CD4-positive, alpha-beta T cell treated with Interferon gamma for 1 hour (primary cell): Measurements from ENCODE around the gene ZNF408.

Experiments
- DNase-seq: peaks from one replicate; pipeline ENCODE4 v3.0.0-alpha.2; 2020

The ZNF408 gene

DNA sequence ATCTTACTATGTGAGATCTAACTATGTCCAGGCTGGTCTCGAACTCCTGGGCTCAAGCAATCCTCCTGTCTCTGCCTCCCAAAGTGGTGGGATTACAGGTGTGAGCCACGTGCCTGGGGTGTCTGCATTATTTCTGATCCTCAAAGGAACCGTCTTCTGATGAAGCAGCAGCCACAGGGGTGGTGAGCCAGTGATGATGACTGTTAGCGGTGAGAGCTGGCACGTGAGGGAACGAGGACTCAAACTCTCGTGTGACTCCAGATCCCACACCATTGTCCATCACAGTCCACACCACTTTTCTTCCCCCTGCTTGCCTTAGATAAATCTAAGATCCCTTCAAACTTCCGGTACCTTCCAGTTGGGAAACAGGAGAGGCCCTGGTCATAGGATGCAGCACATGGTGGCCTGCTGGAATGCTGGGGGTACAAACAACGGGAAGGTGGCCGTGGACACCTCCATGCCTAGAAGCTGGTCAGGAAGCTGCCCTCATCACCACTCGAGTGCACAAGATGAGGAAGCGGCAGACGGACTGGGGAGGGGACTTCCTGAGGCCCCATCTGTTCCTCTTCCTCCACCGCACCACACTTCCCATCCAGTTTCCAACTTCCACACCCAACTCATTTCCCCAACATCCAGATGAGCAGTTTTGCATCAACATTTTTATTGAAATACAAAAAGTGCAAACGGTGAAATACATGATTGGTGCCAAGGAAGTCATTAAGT lies 24.2 kb upstream of the ZNF408 start:
- DNase-seq = peak; percentile 52

DNA sequence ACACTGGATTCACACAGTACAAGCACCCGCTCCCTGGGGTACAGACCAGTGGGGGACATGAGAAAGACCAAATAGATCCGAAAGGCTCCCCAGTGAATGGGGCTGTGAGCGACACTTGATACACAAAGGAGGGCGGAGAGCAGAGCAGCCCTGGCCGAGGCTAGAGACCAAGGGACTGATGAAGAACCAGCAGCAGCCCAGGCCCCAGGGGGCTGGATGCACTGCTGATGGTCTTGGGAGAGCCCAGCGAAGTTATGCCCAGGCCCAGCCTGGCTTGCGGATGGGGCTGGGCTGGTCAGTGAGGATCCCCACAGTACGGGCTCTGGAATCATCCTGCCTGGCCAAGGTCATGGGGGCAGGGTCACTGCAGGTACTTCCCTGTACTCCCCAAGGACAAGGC lies 23.7 kb upstream of the ZNF408 start:
- DNase-seq = no peak

DNA sequence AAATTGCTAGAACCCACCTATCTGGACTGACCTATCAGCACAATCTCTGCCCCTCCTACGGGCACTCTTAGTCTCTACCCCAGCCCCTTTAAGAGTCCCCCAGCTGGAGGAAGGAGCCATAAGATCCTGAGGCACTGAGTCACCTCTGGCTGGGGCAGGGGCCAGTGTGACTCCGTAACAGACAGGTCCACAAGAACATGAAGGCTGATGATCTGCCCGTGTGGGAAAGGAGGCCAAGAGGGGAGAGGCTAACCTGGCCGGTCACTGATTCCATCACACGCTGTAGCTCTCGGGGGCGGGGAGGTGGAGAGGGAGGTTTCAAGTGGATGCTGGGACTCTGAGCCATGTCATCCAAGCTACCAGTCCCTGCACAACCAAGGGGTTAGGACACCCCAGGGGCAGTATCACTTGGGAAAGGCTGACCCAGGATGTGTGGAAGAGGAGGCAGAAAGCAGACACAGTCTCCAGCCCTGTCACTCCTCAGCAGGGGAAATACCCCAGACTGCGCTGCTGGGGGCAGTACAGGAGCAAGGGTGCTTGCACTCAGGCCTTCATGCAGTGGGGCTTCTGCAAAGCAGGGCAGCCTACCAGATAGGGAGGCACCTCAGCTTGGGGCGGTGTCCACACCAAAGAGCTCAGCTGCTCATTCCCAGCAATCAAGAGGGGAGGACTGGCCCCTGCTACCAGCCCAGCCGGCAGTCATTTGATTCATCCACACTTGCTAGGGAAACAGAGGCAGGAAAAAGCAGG lies 22.7 kb upstream of the ZNF408 start:
- no peak for DNase-seq

DNA sequence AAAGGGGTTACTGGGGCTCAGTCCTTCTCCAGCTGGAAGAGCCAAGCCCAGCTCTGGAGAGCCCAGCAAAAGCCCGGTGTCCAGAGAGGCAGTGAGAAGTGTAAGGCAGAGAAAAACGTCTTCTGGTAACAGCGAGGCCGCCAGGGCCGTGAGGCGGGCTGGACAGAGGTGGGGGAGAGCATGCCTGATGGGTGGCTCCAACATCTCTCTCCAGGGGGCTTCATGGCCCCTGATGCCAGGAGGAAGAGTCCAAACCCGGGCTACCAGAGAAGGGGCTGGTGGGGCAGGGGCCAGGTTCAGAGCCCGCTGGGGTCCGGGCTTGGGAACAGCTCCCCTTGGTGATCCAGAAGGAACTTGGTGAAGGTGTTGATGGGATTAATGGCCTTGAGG lies 22.1 kb upstream of the ZNF408 start:
- no peak for DNase-seq

DNA sequence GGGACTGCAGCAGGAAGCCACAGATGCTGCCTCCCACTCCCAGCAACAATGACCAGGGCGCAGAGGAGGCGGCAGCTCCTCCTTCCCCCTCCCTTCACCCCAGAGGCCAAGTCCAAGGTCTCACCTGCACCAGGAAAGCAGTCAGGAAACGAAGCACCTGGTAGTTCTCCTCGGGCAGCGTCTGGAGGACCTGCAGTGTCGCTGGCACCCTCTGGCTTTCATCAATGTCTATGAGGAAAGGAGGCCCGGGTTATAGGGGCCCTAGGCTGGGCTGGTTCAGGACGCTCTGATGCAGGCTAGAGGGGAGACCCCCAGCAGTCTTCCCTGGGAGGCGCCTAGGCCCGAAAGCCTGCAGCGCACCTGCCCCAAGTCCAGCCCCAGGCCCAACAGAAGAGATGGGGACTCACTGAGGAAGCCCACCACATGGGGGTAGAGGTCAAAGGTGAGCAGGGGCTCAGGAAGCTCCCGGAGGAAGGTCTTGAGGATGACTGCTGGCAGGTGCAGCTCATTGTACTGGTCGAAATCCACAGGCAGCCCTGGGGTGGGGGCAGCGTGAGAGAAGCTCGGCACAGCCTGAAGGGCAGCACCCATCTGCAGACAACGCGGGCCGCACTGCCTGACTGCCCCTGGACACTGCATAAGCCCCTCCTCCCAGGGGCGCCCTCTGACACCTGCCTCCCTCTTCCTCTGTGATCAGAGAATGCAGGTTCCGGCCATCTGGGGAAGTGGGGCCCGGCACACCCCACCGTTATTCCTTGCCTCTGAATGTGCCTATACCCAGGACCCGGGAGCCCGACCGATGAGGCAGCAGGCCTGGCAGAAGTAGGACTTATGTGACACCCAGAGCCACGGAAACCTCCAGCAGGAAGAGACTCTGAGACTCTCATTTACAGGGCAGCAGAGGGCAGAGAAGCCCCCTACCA lies 21.3 kb upstream of the ZNF408 start:
- DNase-seq = no peak

DNA sequence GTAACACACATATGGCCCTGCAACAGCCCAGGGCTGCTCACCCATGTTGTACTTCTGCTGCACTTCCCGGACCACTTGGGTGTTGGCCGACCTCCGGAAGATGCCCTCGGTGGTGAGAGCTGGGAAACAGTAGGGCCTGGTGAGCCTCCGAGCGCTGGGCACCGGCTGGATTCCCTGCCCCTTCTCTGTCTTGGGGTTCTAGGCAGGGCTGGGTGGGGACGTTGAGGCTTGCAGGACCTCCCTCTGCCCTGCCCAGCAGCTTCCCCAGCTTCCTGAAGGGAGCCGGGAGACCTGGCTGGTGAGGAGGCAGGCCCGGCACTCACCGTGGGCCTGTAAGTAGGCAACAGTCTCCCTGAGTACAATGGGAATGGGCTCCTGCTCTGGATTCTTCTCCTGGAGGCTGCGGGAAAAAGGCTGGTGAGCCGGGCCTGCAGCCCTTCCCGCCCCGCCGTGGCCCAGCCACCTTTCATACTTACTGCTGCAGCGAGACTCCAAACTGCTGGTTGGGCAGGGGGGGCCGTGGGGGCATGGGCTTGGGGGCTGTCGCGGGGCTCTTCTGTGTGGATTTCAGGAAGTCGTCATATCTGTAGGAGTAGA lies 20.6 kb upstream of the ZNF408 start:
- no peak for DNase-seq

DNA sequence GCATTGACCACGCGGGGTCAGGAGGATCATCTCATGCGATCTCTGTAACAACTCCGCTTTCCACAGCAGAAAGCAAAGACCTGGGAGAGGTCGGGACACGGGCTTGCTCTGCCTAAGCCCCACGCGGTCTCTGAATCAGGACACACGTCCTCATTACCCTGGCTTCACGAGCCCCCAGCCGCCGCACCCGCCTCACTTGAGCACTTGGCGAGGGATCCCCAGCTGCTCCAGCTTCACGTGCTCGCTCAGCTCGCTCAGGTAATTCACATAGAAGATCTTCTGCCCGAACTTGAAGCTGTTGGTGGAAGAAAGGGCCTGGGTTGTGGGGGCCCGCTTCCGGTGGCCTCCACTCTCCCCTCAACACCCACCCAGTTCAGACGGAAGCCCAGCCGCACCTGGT lies 20.0 kb upstream of the ZNF408 start:
- no peak for DNase-seq

DNA sequence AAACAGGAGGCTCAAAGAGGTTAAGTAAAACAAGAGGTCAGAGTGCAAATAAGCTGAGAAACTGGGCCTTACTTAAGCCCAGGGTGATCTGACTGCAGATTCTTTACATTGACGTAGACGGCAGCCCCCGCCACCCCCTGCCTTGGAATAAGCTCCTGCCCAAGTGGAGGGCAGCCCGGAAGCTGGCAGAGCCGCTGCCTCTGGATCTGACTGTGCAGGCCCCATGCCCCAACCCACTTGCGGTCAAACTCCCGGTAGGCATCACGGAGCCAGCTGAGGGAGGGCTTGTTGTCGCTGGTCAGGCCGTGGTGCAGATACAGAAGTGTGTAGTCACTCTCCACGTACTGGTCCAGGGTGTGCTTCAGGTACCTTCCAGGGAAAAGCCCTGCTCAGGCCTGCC lies 19.0 kb upstream of the ZNF408 start:
- no peak for DNase-seq

DNA sequence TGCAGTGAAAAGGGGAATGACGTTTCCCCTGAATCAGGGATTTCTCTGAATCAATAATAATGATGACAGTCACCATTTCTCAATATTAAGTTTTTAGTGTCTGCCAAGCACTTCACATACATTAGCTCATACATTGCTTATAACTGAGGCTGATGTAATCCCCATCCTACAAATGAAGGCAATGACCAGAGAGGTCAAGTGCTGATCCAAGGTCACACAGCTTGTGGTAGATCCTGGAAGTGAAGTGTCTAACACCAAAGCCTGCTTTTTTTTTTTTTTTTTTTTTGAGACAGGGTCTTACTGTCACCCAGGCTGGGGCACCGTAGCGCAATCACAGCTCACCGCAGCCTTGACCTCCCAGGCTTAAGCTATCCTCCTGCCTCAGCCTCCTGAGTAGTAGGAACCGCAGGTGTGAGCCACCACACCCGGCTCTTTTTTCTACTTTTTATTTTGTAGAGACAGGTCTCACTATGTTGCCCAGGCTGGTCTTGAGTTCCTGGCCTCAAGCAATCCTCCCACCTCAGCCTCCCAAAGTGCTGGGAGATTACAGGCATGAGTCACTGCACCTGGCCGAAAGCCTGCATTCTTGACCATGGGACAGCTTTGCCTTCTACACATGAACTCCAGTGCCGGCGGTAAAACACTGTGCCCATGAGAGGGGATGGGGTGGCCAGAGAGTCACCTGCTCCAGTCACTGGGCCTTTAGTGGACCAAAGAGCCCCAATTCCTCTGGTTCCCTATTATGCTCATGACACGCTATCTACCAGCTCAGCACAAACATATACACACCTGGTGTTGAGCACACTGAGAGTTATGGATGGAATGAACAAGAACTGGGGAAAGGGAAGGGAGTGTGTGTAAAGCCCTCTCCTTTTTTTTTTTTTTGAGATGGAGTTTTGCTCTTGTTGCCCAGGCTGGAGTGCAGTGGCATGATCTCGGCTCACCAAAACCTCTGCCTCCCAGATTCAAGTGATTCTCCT lies 17.8 kb upstream of the ZNF408 start:
- no peak for DNase-seq

DNA sequence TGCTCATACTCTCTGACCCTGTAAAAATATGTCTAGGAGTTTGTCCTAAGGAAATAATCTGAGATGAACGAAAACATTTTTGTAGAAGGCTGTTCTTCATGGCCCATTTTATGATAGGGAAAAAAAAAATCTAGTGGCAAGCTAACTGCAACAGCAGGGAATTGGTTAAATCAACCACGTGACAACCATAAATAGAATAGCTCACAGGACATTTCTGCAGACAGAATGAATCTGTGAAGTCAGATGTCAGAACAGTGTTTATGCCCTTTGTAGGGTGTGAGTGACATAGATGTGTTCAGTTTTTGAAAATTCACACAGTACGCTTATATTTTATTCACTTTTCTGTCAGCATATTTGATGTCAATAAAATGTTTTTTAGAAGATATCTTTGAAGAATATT lies 16.5 kb upstream of the ZNF408 start:
- no peak for DNase-seq

DNA sequence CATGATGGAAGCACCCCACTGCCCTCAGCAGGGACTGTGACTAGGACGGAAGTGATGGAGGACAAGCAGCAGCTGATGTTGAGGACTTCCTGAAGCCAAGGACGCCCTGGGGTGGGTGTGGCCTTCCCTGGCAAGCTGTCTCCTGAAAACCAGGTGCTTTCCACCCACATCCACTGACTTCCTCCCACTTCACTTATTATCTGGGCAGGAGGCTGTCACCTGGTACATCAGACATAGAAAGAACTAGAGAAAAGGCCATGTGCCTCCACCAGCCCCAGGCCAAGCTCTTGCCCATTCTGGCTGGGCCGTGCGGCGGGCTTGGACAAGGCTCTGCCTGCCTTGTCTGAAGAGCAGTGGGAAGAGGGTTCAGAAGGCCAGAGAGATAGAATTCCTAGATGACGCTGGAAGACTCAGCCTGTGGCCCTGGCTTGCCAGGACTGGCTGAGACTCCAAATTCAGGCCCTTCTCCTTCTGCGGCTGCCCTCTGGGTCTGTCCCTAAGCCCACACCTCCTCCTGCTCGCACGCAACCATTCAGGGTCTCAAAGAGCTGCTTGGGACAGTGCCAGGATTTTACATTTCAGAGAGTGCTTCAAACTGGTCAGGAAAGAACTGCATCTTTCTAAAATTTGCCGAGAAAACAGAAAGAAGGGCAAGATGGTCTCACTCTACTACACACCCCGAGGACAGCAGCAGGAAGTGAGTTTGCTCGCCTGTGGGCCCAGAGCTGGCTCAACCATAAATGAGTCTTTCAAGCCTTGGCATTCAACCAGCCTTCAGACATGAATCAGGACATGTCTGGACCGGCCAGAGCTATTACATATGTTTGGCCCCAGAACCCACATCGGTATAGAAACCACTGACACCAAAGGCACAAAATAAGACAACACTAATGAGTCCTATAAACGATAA lies 13.7 kb upstream of the ZNF408 start:
- DNase-seq = no peak

DNA sequence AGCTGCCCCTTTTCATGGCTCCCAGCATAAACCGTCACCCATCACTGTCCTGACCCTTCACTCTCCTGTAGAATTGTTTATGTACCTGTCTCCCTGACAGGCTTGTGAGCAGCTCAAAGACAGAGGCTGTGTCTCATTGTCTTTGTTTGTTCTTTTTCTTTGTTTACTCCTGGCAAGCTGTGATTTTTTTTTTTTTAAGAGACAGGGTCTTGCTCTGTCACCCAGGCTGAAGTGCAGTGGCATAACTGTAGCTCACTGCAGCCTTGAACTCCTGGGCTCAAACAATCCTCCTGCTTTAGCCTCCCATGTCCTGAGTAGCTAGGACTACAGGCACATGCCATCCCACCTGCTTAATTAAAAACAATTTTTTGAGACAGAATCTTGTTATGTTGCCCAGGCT lies 10.1 kb upstream of the ZNF408 start:
- DNase-seq = no peak

DNA sequence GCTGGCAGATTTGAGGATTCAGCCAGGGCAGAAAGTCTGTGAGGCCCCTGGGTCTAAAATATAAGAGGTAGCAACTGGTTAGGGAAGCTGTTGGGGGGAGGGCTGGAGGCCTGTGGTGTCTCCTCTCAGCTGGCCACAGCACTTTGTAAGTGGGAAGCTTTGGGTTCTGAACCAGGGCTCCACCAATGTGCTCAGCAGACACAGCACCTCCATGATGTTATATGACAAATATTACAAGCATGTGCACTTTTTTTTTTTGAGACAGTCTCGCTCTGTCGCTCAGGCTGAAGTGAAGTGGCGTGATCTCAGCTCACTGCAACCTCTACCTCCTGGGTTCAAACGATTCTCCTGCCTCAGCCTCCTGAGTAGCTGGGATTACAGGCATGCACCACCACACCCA lies 8.4 kb upstream of the ZNF408 start:
- no peak for DNase-seq

DNA sequence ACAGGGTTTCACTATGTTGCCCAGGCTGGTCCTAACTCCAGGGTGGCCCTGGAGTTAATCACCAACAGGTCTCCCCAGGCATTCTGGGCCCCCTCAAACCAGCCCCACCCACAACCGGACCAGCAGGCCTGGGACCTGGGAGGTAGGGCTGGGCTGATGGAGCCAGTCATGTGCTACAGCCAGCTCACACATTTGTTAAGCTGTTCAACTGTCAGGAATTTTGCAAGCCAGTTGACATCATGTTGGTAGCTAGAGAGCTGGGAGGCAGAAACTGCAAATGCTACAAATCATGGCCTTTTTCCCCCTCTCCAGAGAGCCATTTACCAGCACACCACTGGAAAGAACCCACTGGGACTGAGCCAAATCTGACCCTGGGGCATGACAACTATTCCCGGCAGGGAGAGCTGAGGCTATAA lies 7.2 kb upstream of the ZNF408 start:
- no peak for DNase-seq

DNA sequence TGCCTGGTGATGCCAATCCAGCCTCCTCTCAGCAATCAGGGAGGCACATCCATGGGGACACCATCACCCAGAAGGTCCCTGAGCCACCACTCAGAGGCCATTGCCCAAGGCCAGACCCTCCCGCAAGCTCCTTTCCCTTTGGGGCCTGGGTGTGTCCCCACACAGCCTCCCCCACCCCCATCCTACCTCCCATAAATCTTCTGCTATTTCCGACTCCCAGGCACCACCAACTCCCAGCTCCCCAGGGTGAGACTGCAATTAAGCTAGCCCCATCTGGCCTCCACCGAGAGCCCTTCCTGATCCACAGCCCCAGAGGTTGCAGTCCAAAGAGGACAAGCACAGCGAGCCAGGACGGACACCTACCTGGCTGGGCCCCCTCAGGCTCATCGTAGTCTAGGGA lies 6.8 kb upstream of the ZNF408 start:
- DNase-seq = no peak

DNA sequence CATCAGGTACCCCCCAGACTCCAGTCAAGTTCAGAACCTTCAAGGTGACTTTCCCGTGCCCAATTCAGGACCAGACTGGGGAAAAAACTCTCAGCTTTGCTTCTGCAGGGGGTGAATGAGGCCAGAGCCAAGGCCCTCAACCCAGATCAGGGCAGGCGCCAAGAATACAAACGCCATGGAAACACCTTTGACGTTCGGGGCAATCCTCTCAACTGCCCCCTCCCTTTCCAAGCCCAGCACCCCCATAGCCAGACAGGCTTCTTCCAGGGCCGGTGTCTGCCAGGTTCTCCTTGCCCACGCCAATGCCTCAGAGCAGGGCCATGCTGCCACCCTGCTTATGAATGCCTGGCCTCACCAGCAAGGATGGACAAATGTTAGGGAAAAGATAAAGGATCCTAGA lies 6.2 kb upstream of the ZNF408 start:
- DNase-seq = no peak

DNA sequence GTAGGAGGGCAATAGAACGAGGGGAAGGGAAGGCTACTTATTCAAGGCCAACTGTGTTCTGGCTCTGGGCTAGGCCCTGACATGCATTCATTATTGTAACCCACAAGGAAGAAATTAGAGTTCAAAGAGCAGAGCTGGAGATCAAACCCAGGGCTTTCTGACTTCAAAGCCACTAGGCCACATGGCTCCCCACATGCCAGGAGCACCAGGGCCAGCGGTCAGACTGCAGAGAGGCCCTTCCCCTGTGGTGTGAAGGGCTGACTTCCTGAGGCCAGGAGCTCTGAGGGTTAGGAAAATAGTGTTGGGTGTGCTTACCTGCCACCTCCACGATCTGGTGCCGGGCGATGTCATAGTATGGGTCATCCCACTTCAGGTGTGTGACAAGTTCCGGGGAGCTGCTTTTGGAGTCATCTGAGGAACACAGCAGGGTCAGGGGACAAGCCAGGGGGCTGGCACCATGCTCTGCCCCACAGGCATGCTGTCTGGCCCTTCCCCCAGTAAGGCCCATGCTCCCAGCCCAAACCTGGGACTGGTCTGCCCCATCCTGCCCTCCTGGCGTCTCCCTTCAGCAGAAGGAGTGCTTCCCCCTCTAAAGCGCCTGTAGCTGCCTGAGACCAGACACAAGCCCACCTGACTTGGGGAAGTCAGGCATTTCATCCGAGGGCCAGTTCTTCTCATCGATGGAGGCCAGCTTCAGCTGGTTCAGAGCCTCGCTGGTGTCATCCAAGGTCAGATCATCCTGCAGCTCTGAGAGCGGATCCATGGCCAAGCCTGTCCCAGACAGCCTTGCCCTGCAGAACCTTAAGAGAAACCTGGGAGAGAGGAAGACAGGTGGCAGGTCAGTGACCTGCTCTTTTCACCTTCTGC lies 5.3 kb upstream of the ZNF408 start:
- no peak for DNase-seq

DNA sequence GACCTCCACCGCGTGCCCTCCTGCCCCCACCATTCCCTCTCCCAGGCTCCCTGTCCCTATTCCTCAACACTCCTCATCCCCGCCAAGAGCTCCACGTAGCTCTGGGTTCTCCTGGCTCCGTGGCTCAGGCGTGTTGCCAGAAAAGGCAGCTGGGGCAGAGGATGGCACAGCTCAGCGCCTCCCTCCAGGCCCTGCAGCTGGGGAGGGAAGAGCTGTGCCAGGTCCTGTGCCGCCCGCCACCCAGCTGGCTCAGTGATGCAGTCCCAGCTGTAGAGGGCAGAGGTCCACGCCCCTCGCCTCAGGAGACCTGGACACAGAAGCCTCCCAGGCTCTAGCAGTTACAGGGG lies 4.6 kb upstream of the ZNF408 start:
- no peak for DNase-seq

DNA sequence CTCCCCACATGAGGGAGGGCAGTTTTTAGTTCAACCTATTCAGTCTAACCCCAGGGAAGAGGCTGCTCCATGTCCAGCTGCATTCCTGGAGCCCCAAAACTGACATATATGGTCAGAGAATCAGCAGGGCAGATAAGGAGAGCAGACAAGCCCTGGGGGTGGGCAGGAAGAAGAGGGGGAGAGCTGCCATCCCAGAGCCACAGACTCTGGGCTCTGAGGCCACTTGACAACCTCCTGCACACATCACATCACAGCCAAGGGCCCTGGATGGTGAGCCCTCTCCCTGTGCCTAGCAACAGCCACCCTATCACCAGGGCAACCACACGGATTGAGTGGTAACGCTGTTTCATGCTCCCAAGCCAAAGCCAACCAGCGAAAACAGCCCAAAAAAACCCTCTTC lies 3.5 kb upstream of the ZNF408 start:
- DNase-seq = no peak

DNA sequence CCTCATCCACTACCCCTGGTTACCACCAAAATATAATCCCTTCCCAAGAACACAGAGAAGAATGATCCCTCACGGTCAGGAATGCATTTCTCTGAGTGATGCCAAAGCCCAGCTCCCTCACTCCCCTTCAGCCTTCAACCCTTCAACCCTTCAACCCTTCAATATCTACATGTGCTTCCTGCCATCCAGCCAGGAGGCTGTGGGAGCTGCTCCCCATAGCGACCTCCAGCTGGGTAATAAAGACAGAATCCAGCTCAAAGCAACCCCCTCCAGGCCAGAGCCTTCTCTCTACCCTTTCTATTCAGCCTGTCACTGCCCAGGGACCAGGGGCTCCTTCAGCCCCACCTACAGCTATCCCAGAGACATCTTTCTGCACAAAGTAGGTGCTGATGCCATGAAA lies 3.1 kb upstream of the ZNF408 start:
- DNase-seq = no peak
